Thyroid gland (tissue), 4 donors: ENCODE results near the gene LRP1. TPM values are rescaled to one million over a fixed set of nuclear protein-coding genes. Genes with fewer than 3 reads are reported as not detected.

ENCODE experiments used
- DNase-seq, 2 donors: peaks; one replicate each; pipeline ENCODE4 v3.0.0-alpha.2; 2019
- H3K27ac ChIP-seq, 3 donors: fragments of 200-600 bp; sonication (generic); 1 replicate in 2 of 3; 2 replicates in 1 of 3; pipeline ENCODE4 v1.5.1; 2016 to 2019; ENCODE audit warnings: mild to moderate bottlenecking in 1 of 3, moderate library complexity in 1 of 3
- H3K27me3 ChIP-seq: fragments of 200-600 bp; sonication (generic); one replicate; pipeline ENCODE4 v1.5.1; 2019
- H3K36me3 ChIP-seq, 2 donors: fragments of 200-600 bp; sonication (generic); one replicate each; pipeline ENCODE4 v1.5.1; 2016 to 2019
- H3K4me1 ChIP-seq, 2 donors: fragments of 200-600 bp; sonication (generic); one replicate each; pipeline ENCODE4 v1.5.1; 2017 to 2019
- H3K4me3 ChIP-seq, 3 donors: fragments of 200-600 bp; sonication (generic); replicated peaks in 1 of 3; 1 replicate in 2 of 3; 2 replicates in 1 of 3; pipeline ENCODE4 v1.5.1; 2016; ENCODE audit warnings: mild to moderate bottlenecking in 1 of 3
- H3K9me3 ChIP-seq: fragments of 200-600 bp; sonication (generic); one replicate; pipeline ENCODE4 v1.5.1; 2017
- POLR2A ChIP-seq, 2 donors: fragments of 450-650 bp; IDR thresholded peaks; one replicate each; pipeline ENCODE4 v1.6.1; 2017; ENCODE audit warnings: antibody characterized with exemption in 2 of 2, mild to moderate bottlenecking in 2 of 2, moderate library complexity in 1 of 2
- WGBS, 2 donors: methylation state at CpG; one replicate each; pipeline ENCODE4 v1.1.5; 2017; 5-methylcytosine and 5-hydroxymethylcytosine counted together
- intact Hi-C: fragments of 100-400 bp; cut with DNase I; formaldehyde crosslinking; loops from one replicate; pipeline ENCODE4 v1.15.1; 2023
- total RNA-seq, 4 donors: library from RNA; depleted of rRNA; stranded (reverse); fragments of >200 nt; gene quantifications; one replicate each; pipeline ENCODE4 v1.2.3, GENCODE V29; 2016
- TF ChIP-seq, protein P1 (sequence below), 6 experiments: fragments of 200-600 bp in 3 of 6; fragments of 450-650 bp in 3 of 6; sonication (generic) in 3 of 6; IDR thresholded peaks; one replicate each; pipeline ENCODE4 v1.5.1; 2016 to 2019; ENCODE audit warnings: antibody characterized with exemption in 6 of 6, mild to moderate bottlenecking in 2 of 6, inconsistent platforms in 1 of 6, moderate library complexity in 1 of 6

The LRP1 gene
- total RNA-seq, 4 donors from 2014 or later: 98.5 to 161 (median 118) TPM

DNA sequence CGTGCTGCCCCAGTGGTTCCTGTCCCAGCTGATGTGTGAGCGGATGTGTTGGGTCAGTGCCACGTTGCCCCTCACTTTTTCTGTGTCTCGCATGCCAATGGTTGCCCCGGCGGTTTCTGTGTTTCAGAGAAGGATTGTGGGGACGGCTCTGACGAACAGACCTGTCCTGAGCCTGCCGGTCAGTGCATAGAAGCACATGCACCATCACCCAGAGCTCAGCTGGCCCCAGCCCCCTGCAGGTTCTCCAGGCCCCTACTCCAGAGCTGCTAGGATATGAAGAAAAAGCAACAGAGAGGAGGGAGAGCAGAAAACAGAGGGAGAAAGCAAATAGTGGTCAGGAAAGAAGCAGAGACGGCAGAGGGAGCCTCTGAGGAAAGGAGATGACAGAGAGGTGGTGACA lies 39.8 kb downstream of the LRP1 start:
- no peak for DNase-seq
- no peak for TF ChIP-seq POLR2A (IDR thresholded peaks at IDR 0.05)
- TF ChIP-seq, protein P1, sequence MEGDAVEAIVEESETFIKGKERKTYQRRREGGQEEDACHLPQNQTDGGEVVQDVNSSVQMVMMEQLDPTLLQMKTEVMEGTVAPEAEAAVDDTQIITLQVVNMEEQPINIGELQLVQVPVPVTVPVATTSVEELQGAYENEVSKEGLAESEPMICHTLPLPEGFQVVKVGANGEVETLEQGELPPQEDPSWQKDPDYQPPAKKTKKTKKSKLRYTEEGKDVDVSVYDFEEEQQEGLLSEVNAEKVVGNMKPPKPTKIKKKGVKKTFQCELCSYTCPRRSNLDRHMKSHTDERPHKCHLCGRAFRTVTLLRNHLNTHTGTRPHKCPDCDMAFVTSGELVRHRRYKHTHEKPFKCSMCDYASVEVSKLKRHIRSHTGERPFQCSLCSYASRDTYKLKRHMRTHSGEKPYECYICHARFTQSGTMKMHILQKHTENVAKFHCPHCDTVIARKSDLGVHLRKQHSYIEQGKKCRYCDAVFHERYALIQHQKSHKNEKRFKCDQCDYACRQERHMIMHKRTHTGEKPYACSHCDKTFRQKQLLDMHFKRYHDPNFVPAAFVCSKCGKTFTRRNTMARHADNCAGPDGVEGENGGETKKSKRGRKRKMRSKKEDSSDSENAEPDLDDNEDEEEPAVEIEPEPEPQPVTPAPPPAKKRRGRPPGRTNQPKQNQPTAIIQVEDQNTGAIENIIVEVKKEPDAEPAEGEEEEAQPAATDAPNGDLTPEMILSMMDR (IDR thresholded peaks at IDR 0.05): no peak
- H3K9me3 ChIP-seq: no peaks in the 10 kb centered on the region
- H3K36me3 ChIP-seq: peaks cover 22 to 40% of the 10 kb centered on the region in 2 donors
- H3K27ac ChIP-seq: no peak overlapping the region
- intact Hi-C loops: no loop called here
- 87 to 89% methylated on average over 10 of the region's 10 CpGs for WGBS, 2 donors
- no peak overlapping the region for H3K4me3 ChIP-seq
- H3K27me3 ChIP-seq: no peaks in the 10 kb centered on the region
- no peaks in the 10 kb centered on the region for H3K4me1 ChIP-seq

GRCh38 chr12:57169046-57169795 lies 40.9 kb downstream of the LRP1 start:
- Histone ChIP-seq H3K27me3 (no peaks in the 10 kb centered on the region), H3K4me3 (no peak overlapping the region), H3K36me3 (peaks cover 25 to 40% of the 10 kb centered on the region in 2 donors), H3K4me1 (no peaks in the 10 kb centered on the region), H3K27ac (no peak overlapping the region), H3K9me3 (no peaks in the 10 kb centered on the region)
- WGBS, 2 donors: 89 to 94% methylated on average over 18 to 19 of the region's 23 CpGs
- DNase-seq: no peak
- intact Hi-C loops: no loop called here
- TF ChIP-seq POLR2A (IDR thresholded peaks at IDR 0.05): no peak
- TF ChIP-seq, protein P1 (IDR thresholded peaks at IDR 0.05): no peak

- intact Hi-C loops: no loop called here
- Histone ChIP-seq H3K4me1 (no peaks in the 10 kb centered on the region), H3K4me3 (no peak overlapping the region), H3K27me3 (no peaks in the 10 kb centered on the region), H3K27ac (no peak overlapping the region), H3K9me3 (no peaks in the 10 kb centered on the region), H3K36me3 (peaks cover 25 to 40% of the 10 kb centered on the region in 2 donors)
- whole genome bisulfite sequencing, 2 donors: 77 to 91% methylated on average over 7 of the region's 7 CpGs
- TF ChIP-seq, protein P1 (IDR thresholded peaks at IDR 0.05): no peak
- TF ChIP-seq POLR2A (IDR thresholded peaks at IDR 0.05): no peak
- no peak for DNase-seq
Observed at GRCh38 chr12:57169969-57170368, 41.7 kb downstream of the LRP1 start.

DNA sequence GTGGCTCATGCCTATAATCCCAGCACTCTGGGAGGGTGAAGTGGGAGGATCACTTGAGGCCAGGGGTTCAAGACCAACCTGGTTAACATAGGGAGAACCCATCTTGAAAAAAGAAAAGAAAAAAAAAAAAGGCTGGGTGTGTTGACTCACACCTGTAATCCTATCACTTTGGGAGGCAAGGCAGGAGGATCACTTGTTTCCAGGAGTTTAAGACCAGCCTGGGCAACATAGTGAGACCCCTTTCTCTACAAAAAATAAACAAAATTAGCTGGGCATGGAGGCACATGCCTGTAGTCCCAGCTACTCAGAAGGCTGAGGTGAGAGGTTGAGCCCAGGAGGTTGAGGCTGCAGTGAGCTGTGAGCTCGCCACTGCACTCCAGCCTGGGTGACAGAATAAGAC lies 42.1 kb downstream of the LRP1 start:
- 96 to 100% methylated on average over 1 of the region's 1 CpG for WGBS, 2 donors
- Histone ChIP-seq H3K36me3 (peaks cover 25 to 40% of the 10 kb centered on the region in 2 donors), H3K27me3 (no peaks in the 10 kb centered on the region), H3K27ac (no peak overlapping the region), H3K9me3 (no peaks in the 10 kb centered on the region), H3K4me3 (no peak overlapping the region), H3K4me1 (no peaks in the 10 kb centered on the region)
- TF ChIP-seq POLR2A (IDR thresholded peaks at IDR 0.05): no peak
- TF ChIP-seq, protein P1 (IDR thresholded peaks at IDR 0.05): no peak
- no peak for DNase-seq
- intact Hi-C loops: no loop called here

DNA sequence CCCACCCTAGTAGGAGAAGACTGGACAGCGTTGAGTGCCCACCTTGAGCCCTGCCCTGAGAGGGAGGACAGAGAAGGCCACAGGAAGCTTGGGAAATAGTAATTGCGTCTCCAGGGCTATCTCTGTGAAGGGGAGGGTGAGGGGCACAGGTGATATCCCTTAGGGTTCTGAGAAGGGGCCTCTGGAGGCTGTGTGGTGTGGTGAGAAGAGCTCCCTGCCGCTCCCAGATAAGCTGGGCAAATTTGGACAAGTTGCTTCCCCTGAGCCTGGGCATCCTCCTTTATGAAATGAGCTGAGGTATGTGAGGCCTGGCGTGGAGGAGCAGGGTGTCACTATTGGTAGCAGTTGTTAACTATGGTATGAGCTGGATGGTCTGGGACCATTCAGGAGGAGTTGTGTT lies 42.6 kb downstream of the LRP1 start:
- intact Hi-C loops: no loop called here
- TF ChIP-seq, protein P1 (IDR thresholded peaks at IDR 0.05): no peak
- no peak for TF ChIP-seq POLR2A (IDR thresholded peaks at IDR 0.05)
- no peak for DNase-seq
- Histone ChIP-seq H3K9me3 (no peaks in the 10 kb centered on the region), H3K27me3 (no peaks in the 10 kb centered on the region), H3K4me1 (no peaks in the 10 kb centered on the region), H3K27ac (no peak overlapping the region), H3K36me3 (peaks cover 22 to 37% of the 10 kb centered on the region in 2 donors), H3K4me3 (no peak overlapping the region)
- WGBS, 2 donors: 83 to 93% methylated on average over 4 of the region's 4 CpGs
